PFSK-1 (cell line): ENCODE measurements around the gene NPY5R. TPM values are rescaled to one million over a fixed set of nuclear protein-coding genes. Genes with fewer than 3 reads are reported as not detected.

Source experiments
- FOXP2 ChIP-seq: optimal IDR thresholded peaks from 2 replicates; pipeline ENCODE3; 2011; ENCODE audit warnings: borderline replicate concordance, control low read depth, inconsistent platforms; ENCODE audit not compliant: insufficient read depth; ENCODE audit errors: extremely low read length, extremely low read depth
- POLR2AphosphoS5 ChIP-seq: IDR thresholded peaks from 2 replicates; pipeline ENCODE4 v1.6.1; 2012; ENCODE audit warnings: low read depth, mild to moderate bottlenecking, control low read depth, low read length, moderate library complexity
- SIN3A ChIP-seq: IDR thresholded peaks from 2 replicates; pipeline ENCODE4 v1.6.1; 2012; ENCODE audit warnings: mild to moderate bottlenecking, low read length, moderate library complexity, borderline replicate concordance; ENCODE audit not compliant: insufficient read depth
- TAF1 ChIP-seq: IDR thresholded peaks from 2 replicates; pipeline ENCODE4 v1.6.1; 2012; ENCODE audit warnings: low read length, control low read depth, borderline replicate concordance; ENCODE audit not compliant: insufficient read depth
- polyA plus RNA-seq: library from polyadenylated mRNA; unstranded; fragments of >200 nt; gene quantifications from one replicate; pipeline ENCODE4 v1.2.1, GENCODE V29; 2012; ENCODE audit warnings: low read depth, missing spikeins; ENCODE audit not compliant: insufficient read length
- TF ChIP-seq, protein P1 (sequence below), 2 experiments: IDR thresholded peaks; 2 replicates each; pipeline versions ENCODE4 v1.6.1 to v1.8.0; 2011 to 2012; ENCODE audit warnings: low read depth in 2 of 2, low read length in 2 of 2, control low read depth in 1 of 2, inconsistent platforms in 1 of 2, mild to moderate bottlenecking in 1 of 2, moderate library complexity in 1 of 2; ENCODE audit not compliant: insufficient read depth in 1 of 2

Gene NPY5R
- polyA plus RNA-seq = not detected

DNA sequence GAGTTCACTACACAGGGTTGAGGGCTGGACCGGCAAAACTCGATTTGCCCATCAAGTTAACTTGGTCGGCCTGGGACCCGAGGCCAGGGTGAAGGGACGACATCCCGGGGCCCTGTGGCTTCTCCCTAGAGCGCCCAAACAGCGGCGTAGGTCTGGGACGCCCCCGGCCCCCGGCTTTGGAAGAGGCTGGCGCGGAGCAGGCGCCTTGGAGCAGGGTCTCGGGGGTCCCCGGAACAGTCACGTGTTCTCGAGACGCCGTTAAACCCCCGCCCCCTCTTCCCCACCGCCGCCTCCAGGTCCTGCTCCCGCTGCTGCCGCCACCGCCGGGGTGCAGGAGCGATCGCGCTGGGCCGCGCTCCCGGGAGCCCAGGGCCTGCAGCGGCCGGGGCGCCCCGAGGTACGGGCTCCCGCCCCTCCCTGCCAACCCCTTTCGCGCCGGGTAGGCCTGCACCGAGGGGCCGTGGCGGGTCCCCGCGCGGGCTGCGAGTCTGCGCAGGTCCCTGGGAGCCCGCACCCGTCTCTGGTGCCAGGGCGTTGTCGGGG is at the start of gene NPY5R:
Gene NPY5R, plus strand, starts transcription at position 289 of the 543 bp plus-strand sequence. CDS start 6,382 bp downstream, outside the sequence.
- TF ChIP-seq TAF1 = no peak
- TF ChIP-seq, protein P1, sequence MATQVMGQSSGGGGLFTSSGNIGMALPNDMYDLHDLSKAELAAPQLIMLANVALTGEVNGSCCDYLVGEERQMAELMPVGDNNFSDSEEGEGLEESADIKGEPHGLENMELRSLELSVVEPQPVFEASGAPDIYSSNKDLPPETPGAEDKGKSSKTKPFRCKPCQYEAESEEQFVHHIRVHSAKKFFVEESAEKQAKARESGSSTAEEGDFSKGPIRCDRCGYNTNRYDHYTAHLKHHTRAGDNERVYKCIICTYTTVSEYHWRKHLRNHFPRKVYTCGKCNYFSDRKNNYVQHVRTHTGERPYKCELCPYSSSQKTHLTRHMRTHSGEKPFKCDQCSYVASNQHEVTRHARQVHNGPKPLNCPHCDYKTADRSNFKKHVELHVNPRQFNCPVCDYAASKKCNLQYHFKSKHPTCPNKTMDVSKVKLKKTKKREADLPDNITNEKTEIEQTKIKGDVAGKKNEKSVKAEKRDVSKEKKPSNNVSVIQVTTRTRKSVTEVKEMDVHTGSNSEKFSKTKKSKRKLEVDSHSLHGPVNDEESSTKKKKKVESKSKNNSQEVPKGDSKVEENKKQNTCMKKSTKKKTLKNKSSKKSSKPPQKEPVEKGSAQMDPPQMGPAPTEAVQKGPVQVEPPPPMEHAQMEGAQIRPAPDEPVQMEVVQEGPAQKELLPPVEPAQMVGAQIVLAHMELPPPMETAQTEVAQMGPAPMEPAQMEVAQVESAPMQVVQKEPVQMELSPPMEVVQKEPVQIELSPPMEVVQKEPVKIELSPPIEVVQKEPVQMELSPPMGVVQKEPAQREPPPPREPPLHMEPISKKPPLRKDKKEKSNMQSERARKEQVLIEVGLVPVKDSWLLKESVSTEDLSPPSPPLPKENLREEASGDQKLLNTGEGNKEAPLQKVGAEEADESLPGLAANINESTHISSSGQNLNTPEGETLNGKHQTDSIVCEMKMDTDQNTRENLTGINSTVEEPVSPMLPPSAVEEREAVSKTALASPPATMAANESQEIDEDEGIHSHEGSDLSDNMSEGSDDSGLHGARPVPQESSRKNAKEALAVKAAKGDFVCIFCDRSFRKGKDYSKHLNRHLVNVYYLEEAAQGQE (IDR thresholded peaks at IDR 0.05; ENCODE audit: insufficient read depth in 1 of 2, low read depth in 2 of 2, low read length in 2 of 2) = no peak
- no peak for TF ChIP-seq POLR2AphosphoS5
- TF ChIP-seq FOXP2 = no peak
- no peak for TF ChIP-seq SIN3A

DNA sequence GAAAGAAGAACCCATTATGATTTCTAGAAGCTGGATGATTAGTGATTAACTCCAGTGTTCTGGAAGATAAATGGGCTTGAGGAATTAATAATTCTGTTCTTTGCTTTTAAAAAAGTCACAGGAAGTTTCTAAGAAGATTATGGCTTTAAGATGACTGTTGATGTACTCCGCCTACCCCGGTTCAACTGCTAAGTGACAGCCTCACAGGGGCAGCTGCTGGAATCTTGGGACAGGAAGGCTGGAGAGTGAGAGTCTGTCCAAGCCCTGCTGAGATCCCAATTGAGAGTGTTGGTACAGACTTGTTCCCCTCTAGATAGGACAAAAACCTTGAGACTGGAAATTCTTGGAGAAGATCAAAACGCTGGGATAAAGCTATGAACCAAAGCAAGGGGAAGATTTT is 48.6 kb upstream of the NPY5R start:
- TF ChIP-seq, protein P1 (IDR thresholded peaks at IDR 0.05; ENCODE audit: insufficient read depth in 1 of 2, low read depth in 2 of 2, low read length in 2 of 2) = no peak
- TF ChIP-seq POLR2AphosphoS5 (no peak), FOXP2 (no peak), SIN3A (no peak)

DNA sequence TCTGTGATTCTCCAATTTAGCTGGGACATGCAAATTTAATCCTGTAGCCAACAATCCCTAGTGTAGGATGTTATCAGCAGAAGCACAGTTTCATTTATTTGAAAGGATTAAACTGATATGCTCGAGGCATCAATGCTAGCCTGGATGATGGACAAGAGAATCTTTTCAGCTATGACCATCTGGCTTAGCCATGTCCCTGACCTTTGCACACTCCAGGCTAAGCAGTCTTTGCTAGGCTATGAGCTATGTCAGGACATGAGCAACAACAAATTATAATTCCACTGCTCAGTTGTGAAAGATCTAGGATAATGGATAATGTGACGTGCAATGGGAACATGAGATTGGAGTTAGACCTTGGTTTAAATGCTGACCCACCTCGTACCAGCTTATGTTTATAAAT is 43.2 kb upstream of the NPY5R start:
- TF ChIP-seq, protein P1 (IDR thresholded peaks at IDR 0.05; ENCODE audit: insufficient read depth in 1 of 2, low read depth in 2 of 2, low read length in 2 of 2) = no peak

DNA sequence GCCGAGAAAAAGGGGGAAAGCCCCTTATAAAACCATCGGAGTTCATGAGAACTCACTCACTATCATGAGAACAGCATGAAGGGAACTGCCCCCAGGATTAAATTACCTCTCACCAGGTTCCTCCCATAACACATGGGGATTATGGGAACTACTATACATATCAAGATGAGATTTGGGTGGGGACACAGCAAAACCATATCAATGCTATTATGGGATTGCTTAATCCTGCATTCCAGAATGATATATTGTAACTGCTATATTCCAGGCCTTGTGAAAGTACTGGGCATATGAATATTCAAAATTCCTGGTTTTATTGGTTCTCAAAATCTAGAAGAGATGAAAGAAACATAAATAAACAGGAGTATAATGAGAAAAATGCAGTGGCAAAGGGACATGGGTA is 40.6 kb upstream of the NPY5R start:
- TF ChIP-seq FOXP2 = no peak
- TF ChIP-seq POLR2AphosphoS5 = no peak
- TF ChIP-seq, protein P1 (IDR thresholded peaks at IDR 0.05; ENCODE audit: insufficient read depth in 1 of 2, low read depth in 2 of 2, low read length in 2 of 2) = no peak
- TF ChIP-seq SIN3A = no peak
- TF ChIP-seq TAF1 = no peak

DNA sequence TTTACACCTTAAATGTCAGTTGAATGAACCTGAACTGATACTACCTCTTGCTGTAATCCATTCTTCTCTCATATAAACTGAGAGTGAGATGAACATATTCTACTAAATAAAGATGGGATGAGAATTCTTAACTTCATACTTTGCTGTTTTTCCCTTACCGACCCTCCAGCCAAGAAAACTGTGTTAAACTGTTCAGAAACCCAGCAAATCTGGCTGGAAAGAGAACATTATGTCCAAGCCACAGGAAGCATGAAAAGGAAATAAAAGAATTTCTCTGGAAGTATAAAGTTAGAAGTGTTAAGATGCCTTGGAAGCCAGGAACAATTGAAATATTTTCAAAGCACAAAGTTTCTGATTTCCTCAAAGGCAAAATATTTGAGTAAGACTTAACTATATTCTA is 34.2 kb upstream of the NPY5R start:
- TF ChIP-seq, protein P1 (IDR thresholded peaks at IDR 0.05; ENCODE audit: insufficient read depth in 1 of 2, low read depth in 2 of 2, low read length in 2 of 2) = no peak
- TF ChIP-seq TAF1 (no peak), POLR2AphosphoS5 (no peak), SIN3A (no peak), FOXP2 (no peak)
